Mesenchymal stem cell (in vitro differentiated cells and primary cell): ENCODE data around the gene FRAS1.

Experiments
- DNase-seq: peaks from one replicate; pipeline ENCODE4 v3.0.0-alpha.2; 2013
- H2AFZ ChIP-seq: one replicate; pipeline ENCODE4 v1.6.1; 2013; ENCODE audit warnings: low read depth, mild to moderate bottlenecking, control low read depth, inconsistent platforms, low read length, moderate library complexity
- H2AK5ac ChIP-seq: 2 replicates; pipeline ENCODE4 v1.6.1; 2013; ENCODE audit warnings: low read length, moderate library complexity, mild to moderate bottlenecking, inconsistent platforms; ENCODE audit not compliant: severe bottlenecking
- H2BK120ac ChIP-seq: one replicate; pipeline ENCODE4 v1.6.1; 2013; ENCODE audit warnings: low read depth, mild to moderate bottlenecking, inconsistent platforms, low read length, moderate library complexity
- H2BK12ac ChIP-seq, 2 experiments: one replicate each; pipeline ENCODE4 v1.6.1; 2013; ENCODE audit warnings: inconsistent platforms in 2 of 2, low read length in 2 of 2, mild to moderate bottlenecking in 2 of 2, moderate library complexity in 2 of 2, control low read depth in 1 of 2
- H2BK15ac ChIP-seq: one replicate; pipeline ENCODE4 v1.6.1; 2013; ENCODE audit warnings: mild to moderate bottlenecking, low read depth, inconsistent platforms; ENCODE audit not compliant: poor library complexity, severe bottlenecking
- H2BK5ac ChIP-seq: 2 replicates; pipeline ENCODE4 v1.6.1; 2013; ENCODE audit warnings: low read depth, mild to moderate bottlenecking, low read length, control low read depth, inconsistent platforms; ENCODE audit not compliant: poor library complexity, severe bottlenecking
- H3K14ac ChIP-seq, 2 experiments: one replicate each; pipeline ENCODE4 v1.6.1; 2013; ENCODE audit warnings: inconsistent platforms in 2 of 2, low read length in 2 of 2, control low read depth in 1 of 2, mild to moderate bottlenecking in 1 of 2, moderate library complexity in 1 of 2
- H3K18ac ChIP-seq, 2 experiments: one replicate each; pipeline ENCODE4 v1.6.1; 2013; ENCODE audit warnings: inconsistent platforms in 2 of 2, low read length in 2 of 2, control low read depth in 1 of 2, low read depth in 1 of 2, mild to moderate bottlenecking in 1 of 2
- H3K23ac ChIP-seq, 2 experiments: one replicate each; pipeline ENCODE4 v1.6.1; 2013; ENCODE audit warnings: inconsistent platforms in 2 of 2, low read length in 2 of 2, mild to moderate bottlenecking in 2 of 2, moderate library complexity in 2 of 2, control low read depth in 1 of 2
- H3K27ac ChIP-seq: 2 replicates; pipeline ENCODE4 v1.5.1; 2013; ENCODE audit warnings: mild to moderate bottlenecking, moderate library complexity, low read length, control low read depth, inconsistent platforms; ENCODE audit not compliant: poor library complexity, severe bottlenecking
- H3K27me3 ChIP-seq, 2 experiments: 2 replicates each; pipeline versions ENCODE4 v1.6.1 to v1.7.0; 2013; ENCODE audit warnings: low read length in 2 of 2, mild to moderate bottlenecking in 2 of 2, moderate library complexity in 2 of 2, control low read depth in 1 of 2, inconsistent platforms in 1 of 2; ENCODE audit not compliant: control insufficient read depth in 1 of 2, insufficient read depth in 1 of 2
- H3K36me3 ChIP-seq, 2 experiments: 2 replicates each; pipeline versions ENCODE4 v1.6.1 to v1.7.0; 2013; ENCODE audit warnings: low read length in 2 of 2, control low read depth in 1 of 2, inconsistent platforms in 1 of 2, low read depth in 1 of 2, mild to moderate bottlenecking in 1 of 2; ENCODE audit not compliant: insufficient read depth in 2 of 2, control insufficient read depth in 1 of 2
- H3K4ac ChIP-seq, 2 experiments: one replicate each; pipeline ENCODE4 v1.6.1; 2013; ENCODE audit warnings: inconsistent platforms in 2 of 2, low read length in 2 of 2, mild to moderate bottlenecking in 2 of 2, moderate library complexity in 2 of 2, control low read depth in 1 of 2, low read depth in 1 of 2
- H3K4me1 ChIP-seq: 2 replicates; pipeline ENCODE4 v1.6.1; 2013; ENCODE audit warnings: low read depth, low read length, control low read depth; ENCODE audit not compliant: control insufficient read depth, insufficient read depth
- H3K4me2 ChIP-seq: 2 replicates; pipeline ENCODE4 v1.6.1; 2013; ENCODE audit warnings: low read length, mild to moderate bottlenecking, inconsistent platforms; ENCODE audit not compliant: poor library complexity, severe bottlenecking
- H3K4me3 ChIP-seq, 2 experiments: 2 replicates each; pipeline versions ENCODE4 v1.5.1 to v1.7.0; 2013; ENCODE audit warnings: low read length in 2 of 2, mild to moderate bottlenecking in 2 of 2, control low read depth in 1 of 2, low read depth in 1 of 2; ENCODE audit not compliant: insufficient read depth in 1 of 2
- H3K79me1 ChIP-seq: replicated peaks from 2 replicates; pipeline ENCODE4 v1.6.1; 2013; ENCODE audit warnings: mild to moderate bottlenecking, control low read depth, low read length, inconsistent platforms; ENCODE audit not compliant: poor library complexity, severe bottlenecking
- H3K9ac ChIP-seq: 2 replicates; pipeline ENCODE4 v1.7.0; 2013; ENCODE audit warnings: mild to moderate bottlenecking, low read length, moderate library complexity
- H3K9me3 ChIP-seq: 2 replicates; pipeline ENCODE4 v1.7.0; 2013; ENCODE audit warnings: mild to moderate bottlenecking, low read length; ENCODE audit not compliant: control insufficient read depth
- H4K8ac ChIP-seq: one replicate; pipeline ENCODE4 v1.6.1; 2013; ENCODE audit warnings: inconsistent platforms, mild to moderate bottlenecking, low read length, moderate library complexity
- H4K91ac ChIP-seq: one replicate; pipeline ENCODE4 v1.6.1; 2013; ENCODE audit warnings: mild to moderate bottlenecking, low read length, inconsistent platforms
- WGBS: methylation state at CpG from one replicate; pipeline ENCODE4 v1.1.7; 2013; ENCODE audit warnings: mixed read lengths; 5-methylcytosine and 5-hydroxymethylcytosine counted together

Gene FRAS1

GRCh38 chr4:78424461-78424860 lies 367.3 kb downstream of the FRAS1 start:
- no peak for DNase-seq
- Histone ChIP-seq H3K27ac (peak overlapping the region; percentile 95), H3K9ac (no peak overlapping the region), H2BK120ac (no peak overlapping the region), H2BK12ac (no peak overlapping the region), H2AK5ac (peak overlapping the region; percentile 65), H3K4ac (no peak overlapping the region), H3K4me3 (no peak overlapping the region), H3K36me3 (peaks cover 0 to 17% of the 10 kb centered on the region in 2 experiments), H2BK5ac (peak overlapping the region; percentile 63), H2AFZ (no peak overlapping the region), H2BK15ac (no peak overlapping the region), H4K8ac (no peak overlapping the region), H3K27me3 (no peaks in the 10 kb centered on the region), H3K4me2 (peak overlapping the region; percentile 20), H3K9me3 (no peaks in the 10 kb centered on the region), H3K79me1 (no peaks in the 10 kb centered on the region), H4K91ac (no peak overlapping the region), H3K23ac (no peak overlapping the region), H3K18ac (no peak overlapping the region), H3K4me1 (peaks cover 3% of the 10 kb centered on the region), H3K14ac (no peak overlapping the region)

- H2BK12ac ChIP-seq: no peak overlapping the region
- no peak overlapping the region for H2BK120ac ChIP-seq
- no peak overlapping the region for H3K4me3 ChIP-seq
- H3K14ac ChIP-seq: no peak overlapping the region
- H3K18ac ChIP-seq: no peak overlapping the region
- DNase-seq: no peak
- H4K8ac ChIP-seq: no peak overlapping the region
- H3K36me3 ChIP-seq: peaks cover 0 to 19% of the 10 kb centered on the region in 2 experiments
- no peak overlapping the region for H2BK5ac ChIP-seq
- no peak overlapping the region for H3K4me2 ChIP-seq
- H3K79me1 ChIP-seq: no peaks in the 10 kb centered on the region
- no peaks in the 10 kb centered on the region for H3K9me3 ChIP-seq
- no peak overlapping the region for H2AFZ ChIP-seq
- H3K27ac ChIP-seq: peak overlapping the region; percentile 47
- peaks cover 3% of the 10 kb centered on the region for H3K4me1 ChIP-seq
- H4K91ac ChIP-seq: no peak overlapping the region
- 80% methylated on average over 2 of the region's 2 CpGs for WGBS
- no peak overlapping the region for H3K9ac ChIP-seq
- H2AK5ac ChIP-seq: no peak overlapping the region
- no peak overlapping the region for H2BK15ac ChIP-seq
- H3K23ac ChIP-seq: no peak overlapping the region
- H3K4ac ChIP-seq: no peak overlapping the region
- no peaks in the 10 kb centered on the region for H3K27me3 ChIP-seq
Measured at GRCh38 chr4:78426972-78427371, 369.8 kb downstream of the FRAS1 start.

GRCh38 chr4:78428996-78429395 lies 371.9 kb downstream of the FRAS1 start:
- no peak overlapping the region for H2BK15ac ChIP-seq
- H3K9me3 ChIP-seq: no peaks in the 10 kb centered on the region
- H3K27me3 ChIP-seq: no peaks in the 10 kb centered on the region
- peaks cover 5% of the 10 kb centered on the region for H3K4me1 ChIP-seq
- no peak overlapping the region for H2BK12ac ChIP-seq
- peaks cover 0 to 14% of the 10 kb centered on the region in 2 experiments for H3K36me3 ChIP-seq
- DNase-seq: no peak
- 92% methylated on average over 5 of the region's 6 CpGs for WGBS
- no peak overlapping the region for H4K8ac ChIP-seq
- H3K23ac ChIP-seq: no peak overlapping the region
- H3K4me2 ChIP-seq: no peak overlapping the region
- peak overlapping the region; percentile 94 for H2AK5ac ChIP-seq
- H2AFZ ChIP-seq: no peak overlapping the region
- no peak overlapping the region for H4K91ac ChIP-seq
- H3K27ac ChIP-seq: no peak overlapping the region
- H3K79me1 ChIP-seq: no peaks in the 10 kb centered on the region
- no peak overlapping the region for H3K14ac ChIP-seq
- H3K4ac ChIP-seq: no peak overlapping the region
- no peak overlapping the region for H2BK120ac ChIP-seq
- H2BK5ac ChIP-seq: no peak overlapping the region
- no peak overlapping the region for H3K4me3 ChIP-seq
- no peak overlapping the region for H3K9ac ChIP-seq
- H3K18ac ChIP-seq: no peak overlapping the region

GRCh38 chr4:78432896-78433295 lies 375.8 kb downstream of the FRAS1 start:
- Histone ChIP-seq H2BK5ac (no peak overlapping the region), H2BK12ac (no peak overlapping the region), H2BK120ac (no peak overlapping the region), H3K36me3 (peaks cover 0 to 14% of the 10 kb centered on the region in 2 experiments), H3K9ac (no peak overlapping the region), H3K4ac (no peak overlapping the region), H2BK15ac (no peak overlapping the region), H4K91ac (no peak overlapping the region), H3K4me1 (peaks cover 4% of the 10 kb centered on the region), H3K4me2 (no peak overlapping the region), H2AFZ (no peak overlapping the region), H3K79me1 (no peaks in the 10 kb centered on the region), H3K14ac (no peak overlapping the region), H2AK5ac (no peak overlapping the region), H3K4me3 (no peak overlapping the region), H4K8ac (no peak overlapping the region), H3K23ac (no peak overlapping the region), H3K18ac (no peak overlapping the region), H3K9me3 (no peaks in the 10 kb centered on the region), H3K27ac (no peak overlapping the region), H3K27me3 (no peaks in the 10 kb centered on the region)
- DNase-seq: peak; percentile 6
